ENCODE measurements around the gene VAMP5.
"Not testable (repeated sequence)": the region's sequence is repeated elsewhere in the genome, so short reads cannot be mapped to it uniquely, and the experiment has no call there.

VAMP5 gene

GRCh38 chr2:85602476-85603234 lies 18.4 kb downstream of the VAMP5 start, which contains the start of gene TMEM150A:
Gene TMEM150A (minus strand): TSS chr2:85602698. CDS start chr2:85601948, 750 bp downstream.
- peak; percentile 79 for DNase-seq

GRCh38 chr2:85604133-85604444 lies 19.9 kb downstream of the VAMP5 start:
- DNase-seq = not testable (repeated sequence)

GRCh38 chr2:85604568-85605339 lies 20.5 kb downstream of the VAMP5 start:
- DNase-seq = no peak

- DNase-seq = no peak
Measured at GRCh38 chr2:85605406-85606115, 21.3 kb downstream of the VAMP5 start.

- no peak for DNase-seq
Measured at GRCh38 chr2:85606116-85606455, 21.9 kb downstream of the VAMP5 start.

GRCh38 chr2:85607268-85608215 lies 23.3 kb downstream of the VAMP5 start:
- no peak for DNase-seq

GRCh38 chr2:85611217-85611704 lies 27.0 kb downstream of the VAMP5 start:
- no peak for DNase-seq

GRCh38 chr2:85611705-85612587 lies 27.7 kb downstream of the VAMP5 start, which contains the start of gene C2orf68:
Gene C2orf68 (minus strand): TSS chr2:85612066. CDS start chr2:85611984, 82 bp downstream.
- peak; percentile 77 for DNase-seq

- DNase-seq = no peak
Measured at GRCh38 chr2:85613717-85614515, 29.7 kb downstream of the VAMP5 start.

GRCh38 chr2:85614757-85615156 lies 30.5 kb downstream of the VAMP5 start:
- DNase-seq = not testable (repeated sequence)

- DNase-seq = no peak
Measured at GRCh38 chr2:85615413-85615728, 31.1 kb downstream of the VAMP5 start.

GRCh38 chr2:85617723-85618122 lies 33.5 kb downstream of the VAMP5 start:
- not testable (repeated sequence) for DNase-seq

- no peak for DNase-seq
Measured at GRCh38 chr2:85619617-85620016, 35.4 kb downstream of the VAMP5 start.

- DNase-seq = no peak
Measured at GRCh38 chr2:85621338-85621737, 37.1 kb downstream of the VAMP5 start.

GRCh38 chr2:85623991-85624390 lies 39.8 kb downstream of the VAMP5 start:
- DNase-seq = no peak

- no peak for DNase-seq
Measured at GRCh38 chr2:85628658-85629057, 44.4 kb downstream of the VAMP5 start.

GRCh38 chr2:85631316-85631715 lies 47.1 kb downstream of the VAMP5 start:
- DNase-seq = no peak

- DNase-seq = no peak
Measured at GRCh38 chr2:85635011-85635410, 50.8 kb downstream of the VAMP5 start.

GRCh38 chr2:85635636-85636035 lies 51.4 kb downstream of the VAMP5 start:
- DNase-seq = no peak

- DNase-seq = no peak
Measured at GRCh38 chr2:85642725-85643124, 58.5 kb downstream of the VAMP5 start.

Measured in effector CD4-positive, alpha-beta T cell (primary cell).